ENCODE data around the gene URM1.

URM1 gene

DNA sequence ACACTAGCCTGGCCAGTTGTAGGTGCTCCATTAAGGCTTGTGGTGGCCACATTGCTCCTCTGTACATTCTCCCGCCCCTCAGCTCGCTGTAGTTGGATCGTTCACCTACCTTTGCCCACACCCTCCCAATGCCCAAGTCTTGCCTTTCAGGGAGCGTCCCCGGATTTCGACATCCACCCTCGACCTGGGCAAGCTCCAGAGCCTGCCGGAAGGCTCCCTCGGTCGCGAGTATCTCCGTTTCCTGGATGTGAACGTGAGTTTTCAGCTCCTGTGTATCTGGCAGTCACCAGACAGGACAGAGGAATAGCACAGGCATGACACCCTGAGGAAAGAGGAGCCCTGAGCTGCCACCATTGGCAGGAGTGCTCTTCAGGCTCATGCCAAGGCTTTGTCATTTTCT, 45.5 kb upstream of the URM1 start:
- no peak overlapping the region for H3K9ac ChIP-seq (ENCODE audit: low read length)
- H3K4me3 ChIP-seq (ENCODE audit: low read length): no peak overlapping the region
- no peaks in the 10 kb centered on the region for H3K9me2 ChIP-seq (replicated peaks; ENCODE audit: insufficient read depth, low read length)
- H3K79me2 ChIP-seq (ENCODE audit: low read length): peaks cover 47% of the 10 kb centered on the region
- DNase-seq: no peak
- H3K27me3 ChIP-seq (replicated peaks; ENCODE audit: insufficient read depth, low read length): no peaks in the 10 kb centered on the region
- H3K4me1 ChIP-seq (ENCODE audit: low read length): peaks cover 11% of the 10 kb centered on the region
- no peak overlapping the region for H3K27ac ChIP-seq (ENCODE audit: low read length)
- peaks cover 11% of the 10 kb centered on the region for H3F3A ChIP-seq (ENCODE audit: insufficient read depth, low read length)
- H3K9me3 ChIP-seq (replicated peaks; ENCODE audit: insufficient read depth, low read length): no peaks in the 10 kb centered on the region
- H4K20me1 ChIP-seq (ENCODE audit: insufficient read depth, low read length): no peaks in the 10 kb centered on the region
- H3K4me2 ChIP-seq (ENCODE audit: low read depth, low read length): no peak overlapping the region
- H2AFZ ChIP-seq (ENCODE audit: low read length): no peak overlapping the region
- no peaks in the 10 kb centered on the region for H3K36me3 ChIP-seq (replicated peaks; ENCODE audit: insufficient read depth, low read length)
- no peak for TF ChIP-seq EZH2 (optimal IDR thresholded peaks at IDR 0.05; ENCODE audit: low read depth, low read length)

DNA sequence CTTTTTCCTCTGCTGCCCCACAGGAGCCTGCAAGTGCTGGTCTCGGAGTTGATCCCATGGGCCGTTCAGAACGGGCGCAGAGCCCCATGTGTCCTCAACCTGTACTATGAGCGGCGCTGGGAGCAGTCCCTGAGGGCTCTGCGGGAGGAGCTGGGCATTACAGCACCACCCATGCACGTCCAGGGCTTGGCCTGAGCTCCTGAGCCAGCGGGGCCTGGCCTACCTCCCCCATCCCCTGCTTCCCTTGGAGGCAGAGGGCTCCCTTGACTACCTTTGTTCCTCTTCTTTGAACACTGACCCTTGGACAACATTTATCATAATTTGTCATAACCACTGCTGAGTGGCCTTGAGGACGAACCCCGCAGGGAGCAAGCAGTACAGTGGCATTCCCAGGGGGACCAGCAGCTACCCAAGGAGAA, 37.7 kb upstream of the URM1 start:
- no peaks in the 10 kb centered on the region for H4K20me1 ChIP-seq (ENCODE audit: insufficient read depth, low read length)
- H3K36me3 ChIP-seq (replicated peaks; ENCODE audit: insufficient read depth, low read length): no peaks in the 10 kb centered on the region
- H3F3A ChIP-seq (ENCODE audit: insufficient read depth, low read length): 0 out of 2 replicates have a peak, but pooled peaks cover under 1% of the 10 kb centered on the region
- no peaks in the 10 kb centered on the region for H3K9me3 ChIP-seq (replicated peaks; ENCODE audit: insufficient read depth, low read length)
- TF ChIP-seq, protein P1, sequence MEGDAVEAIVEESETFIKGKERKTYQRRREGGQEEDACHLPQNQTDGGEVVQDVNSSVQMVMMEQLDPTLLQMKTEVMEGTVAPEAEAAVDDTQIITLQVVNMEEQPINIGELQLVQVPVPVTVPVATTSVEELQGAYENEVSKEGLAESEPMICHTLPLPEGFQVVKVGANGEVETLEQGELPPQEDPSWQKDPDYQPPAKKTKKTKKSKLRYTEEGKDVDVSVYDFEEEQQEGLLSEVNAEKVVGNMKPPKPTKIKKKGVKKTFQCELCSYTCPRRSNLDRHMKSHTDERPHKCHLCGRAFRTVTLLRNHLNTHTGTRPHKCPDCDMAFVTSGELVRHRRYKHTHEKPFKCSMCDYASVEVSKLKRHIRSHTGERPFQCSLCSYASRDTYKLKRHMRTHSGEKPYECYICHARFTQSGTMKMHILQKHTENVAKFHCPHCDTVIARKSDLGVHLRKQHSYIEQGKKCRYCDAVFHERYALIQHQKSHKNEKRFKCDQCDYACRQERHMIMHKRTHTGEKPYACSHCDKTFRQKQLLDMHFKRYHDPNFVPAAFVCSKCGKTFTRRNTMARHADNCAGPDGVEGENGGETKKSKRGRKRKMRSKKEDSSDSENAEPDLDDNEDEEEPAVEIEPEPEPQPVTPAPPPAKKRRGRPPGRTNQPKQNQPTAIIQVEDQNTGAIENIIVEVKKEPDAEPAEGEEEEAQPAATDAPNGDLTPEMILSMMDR (IDR thresholded peaks at IDR 0.05; ENCODE audit: low read length): no peak
- no peak for TF ChIP-seq EZH2 (optimal IDR thresholded peaks at IDR 0.05; ENCODE audit: low read depth, low read length)
- no peak for TF ChIP-seq EZH2phosphoT487 (IDR thresholded peaks at IDR 0.05; ENCODE audit: low read length)
- no peak overlapping the region for H2AFZ ChIP-seq (ENCODE audit: low read length)
- H3K9ac ChIP-seq (ENCODE audit: low read length): no peak overlapping the region
- H3K79me2 ChIP-seq (ENCODE audit: low read length): no peaks in the 10 kb centered on the region
- H3K4me2 ChIP-seq (ENCODE audit: low read depth, low read length): no peak overlapping the region
- no peak overlapping the region for H3K27ac ChIP-seq (ENCODE audit: low read length)
- no peaks in the 10 kb centered on the region for H3K9me2 ChIP-seq (replicated peaks; ENCODE audit: insufficient read depth, low read length)
- H3K4me3 ChIP-seq (ENCODE audit: low read length): no peak overlapping the region
- DNase-seq: no peak
- H3K27me3 ChIP-seq (replicated peaks; ENCODE audit: insufficient read depth, low read length): no peaks in the 10 kb centered on the region
- H3K4me1 ChIP-seq (ENCODE audit: low read length): no peaks in the 10 kb centered on the region

DNA sequence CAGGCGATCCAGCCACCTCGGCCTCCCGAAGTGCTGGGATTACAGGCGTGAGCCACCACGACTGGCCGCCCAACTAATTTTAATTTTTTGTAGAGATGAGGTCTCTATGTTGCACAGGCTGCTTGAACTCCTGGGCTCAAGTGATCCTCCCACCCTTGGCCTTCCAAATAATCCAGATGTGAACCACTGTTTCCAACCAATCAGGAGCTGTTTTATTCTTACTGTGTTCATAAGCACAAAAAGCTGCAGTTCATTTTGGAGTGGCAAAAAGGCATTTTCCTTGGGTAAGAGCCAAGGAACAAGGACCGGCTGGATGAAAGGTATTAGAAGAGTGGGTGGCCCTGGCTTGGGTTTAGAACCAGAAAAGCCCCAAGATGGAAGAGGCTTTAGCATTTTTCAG, 36.0 kb upstream of the URM1 start:
- Histone ChIP-seq H2AFZ (ENCODE audit: low read length) (no peak overlapping the region), H3K4me1 (ENCODE audit: low read length) (no peaks in the 10 kb centered on the region), H3K27ac (ENCODE audit: low read length) (no peak overlapping the region), H3K9me3 (replicated peaks; ENCODE audit: insufficient read depth, low read length) (no peaks in the 10 kb centered on the region), H3K79me2 (ENCODE audit: low read length) (no peaks in the 10 kb centered on the region), H3K9ac (ENCODE audit: low read length) (no peak overlapping the region), H3K27me3 (replicated peaks; ENCODE audit: insufficient read depth, low read length) (no peaks in the 10 kb centered on the region), H3F3A (ENCODE audit: insufficient read depth, low read length) (peaks cover 17% of the 10 kb centered on the region), H3K4me3 (ENCODE audit: low read length) (no peak overlapping the region), H4K20me1 (ENCODE audit: insufficient read depth, low read length) (no peaks in the 10 kb centered on the region), H3K36me3 (replicated peaks; ENCODE audit: insufficient read depth, low read length) (no peaks in the 10 kb centered on the region), H3K9me2 (replicated peaks; ENCODE audit: insufficient read depth, low read length) (no peaks in the 10 kb centered on the region), H3K4me2 (ENCODE audit: low read depth, low read length) (no peak overlapping the region)
- no peak for DNase-seq
- TF ChIP-seq, protein P1 (IDR thresholded peaks at IDR 0.05; ENCODE audit: low read length): no peak
- TF ChIP-seq EZH2 (optimal IDR thresholded peaks at IDR 0.05; ENCODE audit: low read depth, low read length) (no peak), EZH2phosphoT487 (IDR thresholded peaks at IDR 0.05; ENCODE audit: low read length) (no peak)

DNA sequence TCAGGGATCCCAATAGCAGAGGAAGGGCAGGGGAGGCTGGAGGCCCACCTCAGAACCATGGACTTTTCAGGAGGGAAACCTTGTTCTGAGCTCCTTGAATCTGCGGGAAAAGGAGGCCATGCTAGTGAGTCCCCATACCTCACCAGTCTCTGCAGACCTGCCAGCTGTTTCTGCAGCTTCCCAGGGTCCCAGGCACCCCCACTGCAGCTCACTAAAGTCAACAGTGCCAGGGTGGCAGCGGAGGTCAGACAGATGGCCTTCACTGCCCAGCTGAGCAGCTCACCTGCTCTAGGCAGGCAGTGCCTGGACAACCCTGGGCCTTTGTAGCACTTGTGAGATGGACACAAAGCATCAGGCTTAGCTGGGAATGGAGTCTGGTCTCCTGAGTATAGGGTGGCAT, 35.3 kb upstream of the URM1 start:
- H4K20me1 ChIP-seq (ENCODE audit: insufficient read depth, low read length): no peaks in the 10 kb centered on the region
- no peak overlapping the region for H3K4me3 ChIP-seq (ENCODE audit: low read length)
- H3K9me3 ChIP-seq (replicated peaks; ENCODE audit: insufficient read depth, low read length): no peaks in the 10 kb centered on the region
- H3K27ac ChIP-seq (ENCODE audit: low read length): no peak overlapping the region
- TF ChIP-seq, protein P1 (IDR thresholded peaks at IDR 0.05; ENCODE audit: low read length): no peak
- TF ChIP-seq EZH2 (optimal IDR thresholded peaks at IDR 0.05; ENCODE audit: low read depth, low read length) (no peak), EZH2phosphoT487 (IDR thresholded peaks at IDR 0.05; ENCODE audit: low read length) (no peak)
- H3F3A ChIP-seq (ENCODE audit: insufficient read depth, low read length): peaks cover 21% of the 10 kb centered on the region
- no peaks in the 10 kb centered on the region for H3K36me3 ChIP-seq (replicated peaks; ENCODE audit: insufficient read depth, low read length)
- H2AFZ ChIP-seq (ENCODE audit: low read length): no peak overlapping the region
- no peaks in the 10 kb centered on the region for H3K4me1 ChIP-seq (ENCODE audit: low read length)
- H3K27me3 ChIP-seq (replicated peaks; ENCODE audit: insufficient read depth, low read length): no peaks in the 10 kb centered on the region
- H3K9me2 ChIP-seq (replicated peaks; ENCODE audit: insufficient read depth, low read length): no peaks in the 10 kb centered on the region
- peaks cover under 1% of the 10 kb centered on the region; the same call in 1 of the 2 replicates for H3K79me2 ChIP-seq (ENCODE audit: low read length)
- DNase-seq: no peak
- H3K9ac ChIP-seq (ENCODE audit: low read length): no peak overlapping the region
- H3K4me2 ChIP-seq (ENCODE audit: low read depth, low read length): no peak overlapping the region
